Gastroesophageal sphincter (tissue), 4 donors: ENCODE results near the gene CACNA2D3. TPM values are rescaled to one million over a fixed set of nuclear protein-coding genes. Genes with fewer than 3 reads are reported as not detected.

Experiments
- ATAC-seq: fragments of 150-250 bp; one replicate; pipeline ENCODE4 v1.9.1; 2016; ENCODE audit warnings: mild to moderate bottlenecking, moderate library complexity
- H3K27ac ChIP-seq, 4 donors: fragments of 200-600 bp; sonication (generic) in 3 of 4; 1 replicate in 3 of 4; 2 replicates in 1 of 4; pipeline ENCODE4 v1.5.1; 2016 to 2019
- H3K27me3 ChIP-seq: fragments of 200-600 bp; sonication (generic); one replicate; pipeline ENCODE4 v1.5.1; 2019
- H3K36me3 ChIP-seq, 2 donors: fragments of 200-600 bp; sonication (generic); one replicate each; pipeline ENCODE4 v1.5.1; 2019; ENCODE audit warnings: control low read depth in 1 of 2
- H3K4me1 ChIP-seq, 3 donors: fragments of 200-600 bp; sonication (generic); 1 replicate in 2 of 3; 2 replicates in 1 of 3; pipeline ENCODE4 v1.5.1; 2016 to 2019; ENCODE audit warnings: control low read depth in 2 of 3
- H3K4me3 ChIP-seq, 2 donors: fragments of 200-600 bp; sonication (generic); one replicate each; pipeline ENCODE4 v1.5.1; 2019; ENCODE audit warnings: mild to moderate bottlenecking in 1 of 2, moderate library complexity in 1 of 2
- H3K9me3 ChIP-seq, 3 donors: fragments of 200-600 bp; sonication (generic); one replicate each; pipeline ENCODE4 v1.5.1; 2017 to 2019; ENCODE audit warnings: control low read depth in 2 of 3
- CTCF ChIP-seq, 4 experiments: fragments of 200-600 bp in 2 of 4; fragments of 450-650 bp in 2 of 4; sonication (generic) in 1 of 4; IDR thresholded peaks; one replicate each; pipeline ENCODE4 v1.5.1; 2017 to 2019; ENCODE audit warnings: antibody characterized with exemption in 4 of 4, mild to moderate bottlenecking in 2 of 4, moderate library complexity in 2 of 4
- EP300 ChIP-seq: sonication (generic); formaldehyde crosslinking; IDR thresholded peaks from one replicate; pipeline ENCODE4 v1.6.1; 2017; ENCODE audit warnings: antibody characterized with exemption, mild to moderate bottlenecking
- POLR2A ChIP-seq, 2 donors: fragments of 450-650 bp; IDR thresholded peaks; one replicate each; pipeline ENCODE4 v1.6.1; 2017; ENCODE audit warnings: antibody characterized with exemption in 2 of 2, mild to moderate bottlenecking in 2 of 2, moderate library complexity in 1 of 2
- POLR2AphosphoS5 ChIP-seq: sonication (generic); formaldehyde crosslinking; IDR thresholded peaks from one replicate; pipeline ENCODE4 v1.6.1; 2017; ENCODE audit warnings: antibody characterized with exemption
- WGBS, 2 donors: methylation state at CpG; one replicate each; pipeline ENCODE4 v1.1.5; 2018; ENCODE audit warnings: low coverage in 1 of 2; 5-methylcytosine and 5-hydroxymethylcytosine counted together
- total RNA-seq, 4 donors: library from RNA; depleted of rRNA; stranded (reverse); fragments of >200 nt; gene quantifications; one replicate each; pipeline ENCODE4 v1.1.0, GENCODE V29; 2016

The CACNA2D3 gene
- total RNA-seq, 4 donors from 2014 or later = 0.94 to 6.5 (median 3.5) TPM

DNA sequence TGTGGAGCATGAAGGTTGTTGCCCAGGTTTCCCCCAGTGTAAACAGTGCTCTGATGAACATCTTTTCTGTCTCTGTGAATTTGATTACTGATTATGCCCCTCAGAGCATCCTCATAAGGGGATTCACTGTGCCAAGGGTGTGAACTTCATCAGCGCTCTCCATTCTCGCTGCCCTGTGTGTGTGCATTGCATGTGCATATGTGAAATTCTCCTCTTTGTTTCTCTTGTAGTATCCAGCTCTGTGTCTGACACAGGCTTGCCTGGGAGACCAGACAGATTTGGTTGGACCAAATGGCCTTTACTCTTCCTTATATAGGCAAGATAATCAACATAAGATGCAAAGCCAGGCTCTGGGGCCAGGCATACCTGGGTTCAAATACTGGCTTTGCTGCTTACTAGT, 21.9 kb downstream of the CACNA2D3 start:
- Histone ChIP-seq H3K4me3 (no peak overlapping the region), H3K4me1 (peaks cover 0 to 13% (median 0%) of the 10 kb centered on the region in 3 donors), H3K9me3 (no peaks in the 10 kb centered on the region), H3K27me3 (peaks cover 15% of the 10 kb centered on the region), H3K36me3 (no peaks in the 10 kb centered on the region), H3K27ac (no peak overlapping the region)
- ATAC-seq = no peak
- TF ChIP-seq POLR2A (IDR thresholded peaks at IDR 0.05) = no peak
- no peak for TF ChIP-seq EP300
- no peak for TF ChIP-seq POLR2AphosphoS5
- no peak for TF ChIP-seq CTCF (IDR thresholded peaks at IDR 0.05)
- WGBS, 2 donors = 83% methylated on average over 1 to 2 of the region's 2 CpGs

DNA sequence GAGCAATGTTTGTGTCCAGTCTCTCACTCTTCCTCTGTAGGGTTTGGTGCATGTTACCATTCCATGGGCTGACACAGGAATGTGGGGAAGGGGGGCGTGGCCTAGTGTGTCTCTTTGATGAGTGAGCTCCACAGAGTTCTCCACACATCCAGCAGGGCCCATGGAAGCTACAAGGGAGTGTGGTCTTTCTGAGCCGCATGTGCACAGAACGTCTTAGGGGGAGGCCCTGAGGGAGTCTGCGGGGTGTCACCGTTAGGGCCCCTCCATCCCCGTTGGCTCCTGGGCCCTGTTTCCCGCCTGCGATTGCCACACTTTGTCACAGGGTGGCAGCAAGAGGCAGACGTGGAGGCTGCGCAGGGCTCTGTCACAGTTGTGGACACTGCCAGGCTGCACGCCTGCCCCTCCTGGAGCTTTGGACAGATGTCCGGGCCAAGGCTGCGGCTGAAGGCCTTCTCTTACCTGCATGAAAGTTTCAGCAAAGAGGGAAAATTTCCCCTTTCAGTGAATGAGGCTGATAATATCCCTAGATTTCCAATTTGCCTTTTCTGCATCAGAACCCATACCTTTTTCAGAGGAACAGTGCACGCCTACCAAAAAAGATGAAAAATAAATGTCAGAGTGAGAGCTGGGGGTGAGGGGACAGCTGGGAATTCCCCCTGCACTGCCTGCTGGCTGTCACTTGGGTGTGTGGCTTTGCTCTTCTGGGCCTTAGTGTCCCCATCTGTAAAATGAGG, 24.3 kb downstream of the CACNA2D3 start:
- WGBS, 2 donors = 34 to 88% methylated on average over 1 to 6 of the region's 14 CpGs
- Histone ChIP-seq H3K27me3 (peaks cover 15% of the 10 kb centered on the region), H3K9me3 (no peaks in the 10 kb centered on the region), H3K4me1 (peaks cover 0 to 8% (median 0%) of the 10 kb centered on the region in 3 donors), H3K4me3 (no peak overlapping the region), H3K36me3 (no peaks in the 10 kb centered on the region), H3K27ac (no peak overlapping the region)
- peak in 3 of 4 experiments; percentile 40 to 73 (median 44) for TF ChIP-seq CTCF (IDR thresholded peaks at IDR 0.05)
- no peak for TF ChIP-seq POLR2A (IDR thresholded peaks at IDR 0.05)
- TF ChIP-seq EP300 = no peak
- no peak for ATAC-seq

DNA sequence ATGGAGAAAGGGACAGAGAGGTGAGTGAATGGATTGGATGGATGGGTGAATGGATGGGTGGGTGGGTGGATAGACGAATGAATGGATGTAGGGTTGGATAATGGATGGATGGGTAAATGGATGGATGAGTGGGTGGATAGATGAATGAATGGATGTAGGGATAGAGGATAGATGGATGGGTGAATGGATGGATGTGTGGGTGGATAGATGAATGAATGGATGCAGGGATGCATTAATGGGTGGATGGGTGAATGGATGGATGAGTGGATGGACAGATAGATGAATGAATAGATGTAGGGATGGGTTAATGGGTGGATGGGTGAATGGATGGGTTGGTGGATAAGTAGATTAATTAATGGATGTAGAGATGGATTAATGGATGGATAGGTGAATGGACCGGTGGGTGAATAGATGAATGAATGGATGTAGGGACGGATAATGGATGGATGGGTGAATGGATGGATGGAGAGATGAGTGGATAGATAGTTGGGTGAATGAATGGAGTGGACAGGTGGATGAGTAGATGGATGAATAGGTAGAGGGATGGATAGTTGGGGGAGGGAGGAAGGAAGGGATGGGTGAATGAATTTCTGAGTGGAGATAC, 28.6 kb downstream of the CACNA2D3 start:
- WGBS, 2 donors = 92 to 97% methylated on average over 3 of the region's 3 CpGs
- no peak overlapping the region for H3K4me3 ChIP-seq
- H3K9me3 ChIP-seq = no peaks in the 10 kb centered on the region
- no peak overlapping the region for H3K27ac ChIP-seq
- peaks cover 15% of the 10 kb centered on the region for H3K27me3 ChIP-seq
- H3K36me3 ChIP-seq = no peaks in the 10 kb centered on the region
- ATAC-seq = no peak
- H3K4me1 ChIP-seq = peaks cover 0 to 6% (median 0%) of the 10 kb centered on the region in 3 donors
- TF ChIP-seq EP300 = no peak
- TF ChIP-seq CTCF (IDR thresholded peaks at IDR 0.05) = no peak
- no peak for TF ChIP-seq POLR2AphosphoS5

DNA sequence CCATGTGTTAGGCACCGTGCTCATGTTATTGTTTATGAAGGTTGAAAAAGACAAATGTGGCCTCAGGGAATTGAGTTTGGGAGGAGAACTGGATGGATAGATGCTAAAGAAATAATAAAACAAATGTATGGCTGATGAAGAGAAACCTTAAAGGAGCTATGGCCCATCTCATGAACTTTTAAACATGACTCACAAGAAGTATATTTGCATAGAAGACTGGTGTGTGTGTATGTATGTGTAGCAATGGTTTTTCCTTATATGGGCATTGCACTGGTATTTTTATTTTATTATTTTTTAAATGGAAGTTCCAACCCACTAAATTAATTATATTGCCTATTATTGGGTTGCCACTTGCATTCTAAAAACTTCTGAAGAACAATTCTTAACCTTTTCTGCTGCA, 31.1 kb downstream of the CACNA2D3 start:
- Histone ChIP-seq H3K4me3 (no peak overlapping the region), H3K4me1 (no peaks in the 10 kb centered on the region), H3K36me3 (no peaks in the 10 kb centered on the region), H3K27ac (no peak overlapping the region), H3K9me3 (no peaks in the 10 kb centered on the region), H3K27me3 (no peaks in the 10 kb centered on the region)
- TF ChIP-seq POLR2A (IDR thresholded peaks at IDR 0.05) (no peak), POLR2AphosphoS5 (no peak), EP300 (no peak), CTCF (IDR thresholded peaks at IDR 0.05) (no peak)
- ATAC-seq = no peak
- WGBS, 2 donors = 33 to 43% methylated on average over 1 of the region's 1 CpG

DNA sequence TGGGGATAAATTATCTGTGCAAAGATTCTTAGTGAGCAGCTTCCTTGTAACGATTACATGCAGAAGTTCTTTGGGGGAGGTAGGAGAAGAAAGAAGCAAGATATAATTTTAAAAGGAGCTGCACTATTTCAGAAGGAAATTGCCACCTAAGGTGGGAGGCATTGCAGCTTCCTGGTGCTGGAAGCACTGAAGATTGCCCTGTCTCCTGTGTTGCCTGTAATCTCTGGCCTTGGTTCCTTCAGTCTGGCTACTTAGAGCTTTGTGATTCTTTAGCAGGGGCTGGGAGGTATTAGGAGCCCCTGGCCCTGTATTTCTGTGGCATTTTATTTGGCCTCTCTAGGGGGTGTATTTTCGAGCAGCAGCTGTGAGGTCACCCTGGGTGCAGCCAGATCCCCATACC, 35.5 kb downstream of the CACNA2D3 start:
- TF ChIP-seq POLR2AphosphoS5 (no peak), POLR2A (IDR thresholded peaks at IDR 0.05) (no peak), EP300 (no peak)
- H3K27ac ChIP-seq = no peak overlapping the region
- H3K27me3 ChIP-seq = no peaks in the 10 kb centered on the region
- H3K4me1 ChIP-seq = no peaks in the 10 kb centered on the region
- no peaks in the 10 kb centered on the region for H3K9me3 ChIP-seq
- WGBS, 2 donors = 30 to 86% methylated on average over 1 to 2 of the region's 2 CpGs
- no peak for ATAC-seq
- H3K4me3 ChIP-seq = no peak overlapping the region
- no peaks in the 10 kb centered on the region for H3K36me3 ChIP-seq
